GM21737 (cell line): Measurements from ENCODE around the gene SLC25A23.
"Not testable (repeated sequence)": the region's sequence is repeated elsewhere in the genome, so short reads cannot be mapped to it uniquely, and the experiment has no call there.

Experiments used
- ATAC-seq: cut with Tn5 transposase; IDR thresholded peaks from one replicate; pipeline ENCODE4 v1.9.1; 2021; ENCODE audit warnings: mild to moderate bottlenecking, moderate library complexity; ENCODE audit not compliant: unreplicated experiment

The SLC25A23 gene

GRCh38 chr19:6457958-6458694, 1.5 kb downstream of the SLC25A23 start:
- ATAC-seq, result no peak

- no peak for ATAC-seq
These were observed 3.7 kb downstream of the SLC25A23 start for GRCh38 chr19:6455924-6456323.

GRCh38 chr19:6453951-6454565, 5.5 kb downstream of the SLC25A23 start:
- no peak for ATAC-seq

- no peak for ATAC-seq
These were observed 6.7 kb downstream of the SLC25A23 start for GRCh38 chr19:6452899-6453298.

- ATAC-seq, result no peak
These were observed 7.4 kb downstream of the SLC25A23 start for GRCh38 chr19:6452223-6452614.

- ATAC-seq, result no peak
These were observed 7.9 kb downstream of the SLC25A23 start for GRCh38 chr19:6451583-6452222.

- ATAC-seq, result no peak
These were observed 9.4 kb downstream of the SLC25A23 start for GRCh38 chr19:6450166-6450565.

- no peak for ATAC-seq
These were observed 11.5 kb downstream of the SLC25A23 start for GRCh38 chr19:6448045-6448444.

- ATAC-seq, result no peak
These were observed 13.1 kb downstream of the SLC25A23 start for GRCh38 chr19:6446452-6446851.

GRCh38 chr19:6443986-6444385, 15.6 kb downstream of the SLC25A23 start:
- ATAC-seq, result no peak

GRCh38 chr19:6442087-6442688, 17.4 kb downstream of the SLC25A23 start:
- ATAC-seq, result no peak

- no peak for ATAC-seq
These were observed 18.7 kb downstream of the SLC25A23 start for GRCh38 chr19:6440905-6441304.

GRCh38 chr19:6439743-6440142, 19.8 kb downstream of the SLC25A23 start:
- no peak for ATAC-seq

- no peak for ATAC-seq
These were observed 25.9 kb downstream of the SLC25A23 start, which contains the start of gene SLC25A41 for GRCh38 chr19:6433663-6434062. Gene SLC25A41 (minus strand): TSS chr19:6433763. CDS start chr19:6433693, 70 bp downstream.

- ATAC-seq, result no peak
These were observed 26.4 kb downstream of the SLC25A23 start for GRCh38 chr19:6433165-6433564.

- no peak for ATAC-seq
These were observed 27.7 kb downstream of the SLC25A23 start for GRCh38 chr19:6431891-6432290.

- no peak for ATAC-seq
These were observed 30.0 kb downstream of the SLC25A23 start for GRCh38 chr19:6429419-6430221.

GRCh38 chr19:6428692-6429418, 30.7 kb downstream of the SLC25A23 start:
- ATAC-seq, result not testable (repeated sequence)

GRCh38 chr19:6427131-6427530, 32.5 kb downstream of the SLC25A23 start:
- ATAC-seq, result no peak
